HG03520 (cell line): ENCODE results near the gene BRDT.
"Not testable (repeated sequence)": the region's sequence is repeated elsewhere in the genome, so short reads cannot be mapped to it uniquely, and the experiment has no call there.

Source experiments
- ATAC-seq: cut with Tn5 transposase; IDR thresholded peaks from one replicate; pipeline ENCODE4 v1.9.1; 2021; ENCODE audit warnings: mild to moderate bottlenecking, moderate library complexity; ENCODE audit not compliant: unreplicated experiment

BRDT gene

GRCh38 chr1:91981996-91982609 lies 32.9 kb downstream of the BRDT start:
- ATAC-seq, result no peak

- ATAC-seq, result no peak
Measured at GRCh38 chr1:91993256-91993655, 44.1 kb downstream of the BRDT start.

DNA sequence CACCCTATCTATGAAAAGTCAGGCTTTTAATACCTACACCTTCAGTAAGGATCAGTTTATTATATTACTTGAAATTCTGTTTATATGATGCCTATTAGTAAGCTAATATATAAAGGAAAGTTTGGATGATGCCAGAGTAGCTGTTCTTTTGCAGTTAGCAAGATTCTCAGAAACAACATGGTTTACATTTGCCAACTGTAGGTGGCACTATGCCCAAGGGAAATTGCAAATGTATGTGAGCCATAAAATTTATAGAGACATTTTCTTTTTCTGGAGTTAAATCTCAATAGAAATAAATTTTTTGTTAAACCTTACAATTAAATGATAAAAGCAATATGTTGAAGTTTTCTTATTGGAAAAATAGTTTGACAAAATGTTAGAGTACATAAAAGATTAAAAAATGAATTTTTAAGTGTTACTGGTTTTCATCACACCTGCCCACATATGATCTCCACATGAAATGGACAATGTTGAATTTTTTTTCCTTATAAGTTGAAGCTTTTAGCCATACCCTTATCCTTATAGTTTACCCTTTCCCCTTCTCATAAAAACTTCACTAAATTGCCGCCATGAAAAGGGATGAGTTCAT lies 48.5 kb downstream of the BRDT start:
- ATAC-seq, result no peak

GRCh38 chr1:92004129-92004528 lies 54.9 kb downstream of the BRDT start:
- no peak for ATAC-seq

DNA sequence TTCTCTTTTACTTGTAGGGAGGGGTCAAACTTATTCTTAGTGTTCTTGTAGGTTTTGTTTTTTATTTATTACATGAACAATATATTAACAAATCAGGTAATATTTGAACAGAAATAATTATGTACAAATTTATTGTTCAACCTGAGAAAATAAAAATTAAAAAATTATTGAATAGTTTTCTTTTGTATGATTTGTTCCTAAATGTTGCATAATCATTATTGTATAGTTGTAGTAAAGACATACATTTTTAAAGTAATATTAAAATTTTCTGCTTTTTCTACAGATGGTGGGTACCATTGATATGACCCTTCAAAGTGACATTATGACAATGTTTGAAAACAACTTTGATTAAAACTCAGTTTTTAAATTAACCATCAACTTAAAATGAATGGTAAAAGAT lies 64.7 kb downstream of the BRDT start:
- no peak for ATAC-seq

DNA sequence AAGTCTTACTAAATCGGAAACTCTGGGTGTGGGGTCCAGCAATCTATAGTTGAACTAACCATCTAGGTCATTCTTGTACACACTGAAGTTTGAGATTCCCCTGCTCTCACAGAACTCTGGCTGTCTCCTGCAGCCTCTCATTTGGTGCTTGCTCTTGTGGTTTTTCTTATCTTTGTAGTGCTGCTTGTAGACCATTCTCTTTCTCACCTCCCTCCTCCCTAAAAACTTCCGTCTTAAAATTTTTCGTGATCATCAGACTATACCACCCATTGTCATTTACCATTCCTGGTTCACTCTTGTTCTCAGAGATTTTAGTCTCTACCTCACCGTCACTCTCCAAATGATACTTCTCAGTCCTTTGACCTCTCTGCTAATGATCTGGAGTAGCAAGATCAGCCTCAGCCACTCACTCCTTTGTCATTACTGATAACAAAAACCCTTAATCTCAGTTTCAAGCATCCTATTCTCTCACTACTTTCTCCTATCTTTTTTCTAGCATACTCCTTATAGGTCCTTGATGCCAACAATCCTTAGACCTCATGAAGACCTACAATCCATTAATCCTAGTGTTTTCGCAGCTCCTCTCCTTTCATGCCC lies 67.6 kb downstream of the BRDT start:
- no peak for ATAC-seq

GRCh38 chr1:92017656-92018055 lies 68.5 kb downstream of the BRDT start:
- ATAC-seq, result no peak

GRCh38 chr1:92026042-92026441 lies 76.8 kb downstream of the BRDT start:
- ATAC-seq, result not testable (repeated sequence)

DNA sequence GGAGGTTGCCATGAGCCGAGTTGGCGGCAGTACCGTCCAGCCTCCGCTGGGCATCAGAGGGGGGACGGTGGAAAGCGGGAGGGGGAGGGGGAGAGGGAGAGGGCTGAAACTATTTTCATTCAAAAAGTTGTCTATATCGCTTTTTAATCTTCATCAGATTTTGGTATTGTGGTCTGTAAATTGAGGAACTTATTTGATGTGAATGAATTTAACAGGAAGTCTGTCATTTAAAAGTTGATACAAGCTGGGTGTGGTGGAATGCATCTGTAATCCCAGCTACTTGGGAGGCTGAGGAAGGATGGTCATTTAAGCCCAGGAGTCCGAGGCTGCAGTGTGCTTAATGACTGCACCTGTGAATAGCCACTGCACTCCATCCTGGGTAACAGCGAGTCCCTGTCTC lies 77.6 kb downstream of the BRDT start:
- no peak for ATAC-seq

- no peak for ATAC-seq
Measured at GRCh38 chr1:92029241-92029922, 80.2 kb downstream of the BRDT start.

GRCh38 chr1:92030656-92031107 lies 81.5 kb downstream of the BRDT start:
- ATAC-seq, result no peak

- no peak for ATAC-seq
Measured at GRCh38 chr1:92031281-92032110, 82.3 kb downstream of the BRDT start.

- ATAC-seq, result no peak
Measured at GRCh38 chr1:92037400-92037799, 88.2 kb downstream of the BRDT start.

- no peak for ATAC-seq
Measured at GRCh38 chr1:92038695-92039346, 89.6 kb downstream of the BRDT start.

DNA sequence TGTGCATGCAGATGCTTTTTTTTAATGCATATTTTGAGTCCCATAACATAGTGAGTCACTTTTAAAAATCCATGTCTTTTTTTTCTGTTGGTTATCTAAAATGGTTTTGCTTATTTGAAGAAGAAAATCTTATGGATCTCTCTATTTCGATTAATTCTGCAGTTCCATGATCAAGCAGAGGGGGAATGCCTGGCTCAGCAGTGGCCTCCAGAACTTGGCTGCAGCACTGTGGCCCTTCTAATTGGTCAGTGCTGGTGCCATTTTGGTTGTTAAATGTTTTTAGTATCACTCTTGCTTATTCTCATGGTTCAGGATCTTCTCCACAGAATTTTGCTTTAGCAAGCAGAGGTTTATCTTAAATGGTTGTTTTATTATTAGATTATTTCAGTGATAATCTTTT lies 91.8 kb downstream of the BRDT start:
- no peak for ATAC-seq

DNA sequence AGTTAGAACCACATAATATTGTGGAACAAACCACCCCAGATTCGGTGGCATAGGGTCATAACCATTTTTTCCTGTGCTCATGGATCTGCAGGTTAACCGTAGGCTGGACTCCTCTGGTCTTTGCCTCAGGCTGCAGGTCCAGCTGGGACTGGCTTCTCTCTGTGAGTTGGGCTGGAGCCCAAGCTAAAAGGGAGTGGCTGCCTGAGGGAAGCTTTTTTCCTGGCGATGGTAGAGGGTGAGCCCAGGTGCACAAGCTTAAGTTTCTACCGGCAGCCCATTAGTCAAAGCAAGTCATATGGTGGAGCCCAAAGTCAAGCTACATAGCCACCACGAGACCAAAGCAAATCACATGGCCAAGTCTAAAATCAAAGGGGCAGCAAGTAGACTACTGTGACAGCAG lies 94.4 kb downstream of the BRDT start:
- ATAC-seq, result no peak

DNA sequence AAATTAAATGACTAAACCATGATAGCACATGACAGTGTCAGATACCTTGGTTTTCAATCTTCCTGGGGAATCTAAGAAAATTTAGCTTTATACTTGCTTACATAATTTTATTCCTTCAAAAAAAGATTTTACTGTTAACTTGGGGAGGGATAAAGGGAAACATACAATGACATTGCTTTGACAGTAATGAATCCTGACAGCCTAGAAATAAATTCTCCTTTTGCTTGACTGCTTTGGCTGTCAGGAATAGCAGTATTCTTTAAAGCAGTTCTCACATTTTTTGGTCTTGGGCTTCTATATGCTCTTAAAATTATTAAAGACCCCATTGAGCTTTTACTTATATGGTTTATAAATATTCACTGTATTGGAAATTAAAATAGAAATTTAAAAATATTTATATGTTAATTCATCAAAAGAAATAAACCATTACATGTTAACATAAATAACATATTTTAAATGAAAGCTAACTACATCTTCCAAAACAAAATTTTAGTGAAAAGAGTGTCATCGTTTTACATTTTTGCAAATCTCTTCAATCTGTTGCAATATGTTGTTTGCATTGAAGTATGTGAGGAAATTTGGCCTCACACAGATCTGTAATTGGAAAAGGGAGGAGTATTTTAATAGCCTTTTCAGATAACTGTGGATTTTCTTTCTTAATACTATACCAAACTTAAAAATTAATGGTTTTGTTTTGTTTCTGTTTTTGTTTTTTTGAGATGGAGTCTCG lies 96.7 kb downstream of the BRDT start:
- ATAC-seq, result no peak

- no peak for ATAC-seq
Measured at GRCh38 chr1:92051948-92052347, 102.7 kb downstream of the BRDT start.
